ENCODE results near the gene MAPT.

GRCh38 chr17:46003907-46004748 is 109.8 kb downstream of the MAPT start:
- TF ChIP-seq EZH2 (IDR thresholded peaks at IDR 0.05; ENCODE audit: borderline replicate concordance, low read depth, low read length, poor library complexity, severe bottlenecking) (no peak), CTCF (conservative IDR thresholded peaks at IDR 0.05; ENCODE audit: low read depth, low read length) (no peak)

All from A673 (cell line).